ENCODE data around the gene PPP2R2C.

PPP2R2C gene

DNA sequence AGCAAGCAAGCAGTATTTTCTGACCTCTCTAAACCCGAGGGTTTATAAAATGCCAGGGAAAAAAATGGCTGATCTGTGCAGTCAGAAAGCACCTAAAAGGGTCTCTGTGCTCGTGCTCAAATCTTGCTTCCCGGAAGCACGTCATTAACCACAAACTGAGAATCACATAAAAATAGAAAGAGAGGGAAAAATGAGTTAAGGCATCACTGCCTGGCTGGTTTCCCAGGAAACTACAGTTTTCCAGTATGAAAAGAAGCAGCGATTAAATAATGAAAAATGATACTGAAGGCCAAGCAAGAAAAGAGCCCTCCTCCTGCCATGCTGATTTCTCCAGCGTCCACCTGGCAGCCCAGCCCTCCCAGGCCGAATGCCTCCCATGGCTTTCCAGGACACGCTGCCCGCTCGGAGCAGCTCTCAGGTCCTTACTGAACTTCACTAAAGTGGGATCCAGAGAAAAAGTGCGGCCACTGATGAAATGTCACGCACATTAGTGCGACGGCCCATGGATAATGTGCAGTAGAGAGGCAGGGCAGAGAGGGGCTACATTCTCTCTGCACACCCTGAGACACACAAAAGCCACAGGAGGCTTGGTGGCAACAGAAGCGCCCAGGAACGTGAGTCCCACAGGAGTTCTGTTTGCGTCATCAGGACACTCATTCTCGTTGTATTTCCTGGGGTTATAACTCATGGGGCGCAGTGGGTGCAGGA, 122.4 kb downstream of the PPP2R2C start:
- no peak overlapping the region for H3K4me3 ChIP-seq (ENCODE audit: low read depth, low read length)

DNA sequence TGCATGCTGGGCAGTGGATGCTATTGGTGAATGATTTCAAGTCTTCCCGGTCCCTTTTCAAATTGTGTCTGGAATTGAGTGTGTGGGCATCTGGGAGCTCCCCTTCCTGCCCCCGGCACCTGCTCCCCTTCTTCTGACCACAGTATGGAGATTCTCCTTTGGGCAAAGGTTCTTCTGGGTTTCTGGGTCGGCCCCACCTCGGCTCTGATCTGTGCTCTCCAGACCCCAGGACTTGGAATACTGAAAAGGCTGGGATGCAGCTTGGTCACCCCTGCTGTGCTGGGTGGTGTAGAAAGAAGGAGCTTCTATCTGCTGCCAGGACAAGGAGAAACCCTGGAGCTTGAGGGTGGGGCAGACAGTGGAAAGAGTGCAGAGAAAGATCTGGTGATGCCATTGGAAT, 124.0 kb downstream of the PPP2R2C start:
- H3K4me3 ChIP-seq (ENCODE audit: low read depth, low read length): no peak overlapping the region

DNA sequence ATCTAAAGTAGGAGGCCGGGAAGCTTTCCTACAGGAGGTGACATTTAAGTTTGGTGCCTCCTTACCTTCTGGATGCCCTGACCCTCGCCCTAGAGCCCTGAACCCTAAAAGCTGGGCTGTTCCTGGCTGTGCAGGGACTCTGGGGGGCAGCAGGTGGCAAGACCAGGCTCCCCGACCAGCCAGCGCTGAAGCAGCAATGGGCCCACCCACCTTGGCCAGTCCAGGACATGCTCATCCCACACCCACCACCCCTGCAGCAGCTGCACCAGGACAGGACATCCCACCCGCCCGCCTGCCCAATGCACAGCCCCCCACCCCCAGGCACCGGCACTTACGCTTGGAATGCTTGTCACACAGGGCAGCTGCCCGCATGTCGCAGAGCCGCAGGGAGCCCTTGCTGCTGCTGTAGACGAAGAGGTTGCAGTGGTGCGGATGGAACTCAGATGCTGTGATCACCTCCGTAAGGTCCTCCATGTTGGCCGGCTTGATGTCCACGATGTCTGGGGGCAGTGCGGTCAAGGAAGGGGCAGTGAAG, 124.8 kb downstream of the PPP2R2C start:
- no peak overlapping the region for H3K4me3 ChIP-seq (ENCODE audit: low read depth, low read length)

DNA sequence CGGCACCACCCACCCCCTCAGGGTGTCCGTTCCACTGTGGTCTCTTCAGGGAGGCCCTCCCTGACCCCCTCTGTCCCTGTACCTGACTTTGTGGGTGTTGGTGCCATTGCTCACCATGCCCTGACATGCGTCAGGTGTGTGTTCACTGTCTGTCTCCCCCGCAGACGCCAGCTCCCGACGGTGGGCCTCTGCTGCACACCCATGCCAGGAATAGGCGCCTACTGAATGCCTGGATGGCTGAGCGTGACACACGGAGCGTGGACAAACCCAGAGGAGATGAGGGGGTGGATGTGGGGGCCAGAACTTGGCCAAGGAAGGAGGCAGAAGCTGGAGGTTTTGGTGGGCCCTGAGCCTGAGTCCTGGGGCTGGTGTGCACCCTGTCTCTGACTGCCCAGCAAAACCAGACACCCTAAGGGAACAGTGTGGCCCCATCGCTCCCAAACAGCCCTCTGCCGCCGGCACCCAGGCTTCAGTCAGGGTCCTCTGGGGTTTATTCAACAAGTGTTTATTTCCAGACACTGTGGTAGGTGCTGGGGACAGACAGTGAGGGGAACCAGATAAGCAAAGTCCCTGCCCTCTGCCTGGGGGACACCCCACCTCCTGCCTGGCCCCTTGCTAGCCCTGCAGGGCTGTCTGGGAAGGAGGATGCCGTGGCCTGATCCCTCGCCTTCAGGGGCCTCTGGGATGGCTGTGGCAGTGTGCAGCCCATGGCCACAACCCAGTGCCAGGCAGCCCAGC, 125.9 kb downstream of the PPP2R2C start:
- no peak overlapping the region for H3K4me3 ChIP-seq (ENCODE audit: low read depth, low read length)

DNA sequence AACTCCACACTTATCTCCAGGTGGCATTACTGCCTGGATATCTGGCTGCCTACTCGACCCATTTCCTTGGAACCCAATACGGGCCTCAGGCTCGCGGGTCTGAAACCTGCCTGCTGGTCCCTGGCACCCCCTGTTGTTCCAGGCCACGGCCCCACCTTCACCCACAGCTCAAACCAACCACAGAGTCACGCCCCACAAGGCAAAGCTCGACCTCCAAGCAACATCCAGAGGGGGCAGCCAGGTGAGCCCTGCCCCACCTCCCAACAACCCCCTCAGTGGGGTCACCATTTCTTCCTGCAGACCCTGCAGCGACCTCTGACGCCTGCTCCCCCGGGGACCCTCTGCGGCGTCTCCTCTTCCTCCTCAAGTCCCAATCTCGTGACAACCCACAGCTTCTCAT, 126.5 kb downstream of the PPP2R2C start:
- no peak overlapping the region for H3K4me3 ChIP-seq (ENCODE audit: low read depth, low read length)

DNA sequence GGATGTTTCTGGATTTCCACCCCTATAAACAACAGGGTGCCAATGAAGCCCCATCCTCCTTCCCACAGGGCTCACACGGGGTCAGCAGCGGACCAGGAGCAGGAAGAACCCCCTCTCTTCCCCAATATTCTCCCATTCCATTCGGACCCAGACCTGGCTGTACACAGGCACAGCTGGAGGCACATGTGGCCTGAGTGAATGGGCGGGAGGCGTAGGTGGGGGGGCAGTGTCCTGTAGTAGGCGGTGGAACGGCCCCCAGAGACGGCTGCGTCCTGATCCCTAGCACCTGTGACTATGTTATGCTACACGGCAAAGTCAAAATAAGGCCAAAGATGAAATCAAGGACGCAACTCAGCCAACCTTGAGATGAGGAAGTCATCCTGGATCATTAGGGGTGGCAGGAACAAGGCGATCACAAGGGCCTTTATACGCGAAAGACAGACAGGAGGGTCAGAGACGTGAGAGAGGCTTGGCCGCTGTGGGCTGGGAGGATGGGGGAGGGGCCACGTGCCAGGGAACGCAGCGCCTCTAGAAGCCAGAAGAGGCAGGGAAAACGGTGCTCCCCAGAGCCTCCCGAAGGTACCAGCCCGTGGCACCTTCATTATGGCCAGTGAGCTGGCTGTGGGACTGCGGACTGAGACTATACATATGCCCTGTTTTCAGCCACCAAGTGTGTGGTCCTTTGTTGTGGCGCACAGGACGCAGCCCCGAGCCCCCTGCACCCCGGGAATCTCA, 127.2 kb downstream of the PPP2R2C start:
- no peak overlapping the region for H3K4me3 ChIP-seq (ENCODE audit: low read depth, low read length)

DNA sequence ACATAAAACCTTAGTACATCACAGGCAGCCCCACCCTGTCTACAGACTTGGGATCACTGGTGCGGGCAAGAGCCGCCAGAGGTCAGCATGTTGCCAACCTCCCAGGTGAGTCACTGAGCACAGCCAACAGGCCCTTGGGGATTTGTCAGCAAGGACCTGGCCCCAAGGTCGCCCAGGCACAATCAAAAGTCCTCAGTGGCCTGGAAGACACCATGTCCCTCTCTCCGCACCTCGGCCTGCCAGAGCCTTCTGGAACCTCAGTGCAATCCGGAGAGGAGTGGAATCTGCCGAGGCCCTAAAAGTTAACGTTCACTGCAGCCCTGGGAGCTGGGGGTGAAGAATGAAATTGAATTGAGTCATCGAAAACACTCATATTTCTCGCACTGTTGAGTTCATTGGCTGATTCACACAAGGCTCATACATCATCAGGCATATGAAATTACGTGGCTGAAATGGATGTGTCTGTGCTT, 128.4 kb downstream of the PPP2R2C start:
- H3K4me3 ChIP-seq (ENCODE audit: low read depth, low read length): no peak overlapping the region

DNA sequence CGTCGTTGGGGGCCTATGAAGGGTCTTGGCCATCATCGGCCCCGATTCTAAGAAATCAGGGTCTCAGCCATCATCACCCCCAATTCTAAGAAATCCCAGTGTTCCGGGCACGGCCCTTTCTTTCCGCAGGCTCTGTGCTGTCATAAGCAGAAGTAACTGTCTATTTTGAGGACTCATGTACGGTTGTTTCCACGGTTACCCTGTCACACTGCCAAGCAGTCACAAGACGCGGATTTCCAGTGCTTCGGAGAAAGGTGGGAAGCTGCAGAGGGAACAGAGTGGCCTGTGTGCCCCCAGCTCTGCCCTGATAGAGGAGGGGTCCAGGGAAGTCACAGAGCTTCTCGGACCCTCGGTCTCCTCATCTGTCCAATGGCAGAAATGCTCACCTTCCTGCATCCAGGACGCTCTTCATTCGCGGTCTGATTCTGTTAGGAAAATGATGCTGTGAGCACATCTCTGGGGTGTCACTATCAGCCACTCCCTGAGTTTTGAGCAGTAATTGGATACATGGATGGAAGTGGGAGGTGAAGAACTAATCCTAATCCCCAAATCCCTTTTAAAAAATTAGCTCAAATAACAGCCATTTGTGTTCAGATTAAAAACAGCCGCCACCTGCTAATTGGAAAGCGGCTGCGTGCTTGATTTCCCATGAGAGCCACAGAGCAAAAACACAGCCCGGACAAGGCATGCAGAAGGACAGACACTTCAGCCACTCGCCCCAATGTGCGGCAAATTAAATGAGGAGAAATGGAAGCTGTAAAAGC, 129.7 kb downstream of the PPP2R2C start:
- no peak overlapping the region for H3K4me3 ChIP-seq (ENCODE audit: low read depth, low read length)

DNA sequence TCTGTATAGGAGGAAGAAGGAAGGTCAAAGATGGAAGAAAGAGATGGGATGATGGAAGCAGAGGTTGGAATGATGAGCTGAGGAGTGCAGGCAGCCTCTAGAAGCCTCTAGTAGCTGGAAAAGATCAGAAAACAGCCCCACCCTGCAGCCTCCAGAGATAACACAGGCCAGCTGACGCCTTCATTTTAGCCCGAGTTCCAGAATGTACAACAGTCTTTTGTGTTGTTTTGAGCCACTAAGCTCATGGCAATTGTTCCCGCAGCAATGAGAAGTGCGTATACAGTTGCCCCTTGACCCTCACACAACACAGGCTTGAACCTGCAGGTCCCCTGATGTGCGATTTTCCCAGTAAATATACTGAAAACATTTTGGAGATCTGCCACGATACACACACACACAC, 130.7 kb downstream of the PPP2R2C start:
- no peak overlapping the region for H3K4me3 ChIP-seq (ENCODE audit: low read depth, low read length)

DNA sequence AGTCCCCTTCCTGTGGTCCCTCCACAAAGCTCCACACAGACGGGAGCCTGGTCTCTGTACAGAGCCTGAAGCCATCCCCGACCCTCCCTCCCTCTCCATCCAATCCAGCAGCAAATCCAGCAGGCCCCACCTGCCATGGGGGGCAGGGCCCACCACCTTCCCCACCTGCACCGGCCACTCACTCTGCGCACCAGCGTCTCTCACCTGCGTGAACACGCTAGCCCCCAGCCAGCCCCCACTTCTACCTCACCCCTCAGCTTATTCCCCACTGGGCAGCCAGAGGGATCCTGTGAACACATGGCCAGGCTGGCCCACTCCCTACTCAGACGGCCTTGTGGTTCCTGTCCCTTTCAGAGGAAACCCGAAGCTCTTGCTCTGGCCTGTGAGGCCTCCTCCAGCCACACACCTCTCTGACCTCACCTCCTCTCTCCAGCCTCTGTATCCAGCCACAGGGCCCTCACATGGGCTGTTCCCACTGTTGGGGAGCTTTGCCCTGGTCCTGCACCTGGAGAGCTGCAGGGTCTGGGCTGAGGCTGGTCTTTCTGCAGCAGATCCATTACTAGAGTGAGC, 131.9 kb downstream of the PPP2R2C start:
- H3K4me3 ChIP-seq (ENCODE audit: low read depth, low read length): no peak overlapping the region

DNA sequence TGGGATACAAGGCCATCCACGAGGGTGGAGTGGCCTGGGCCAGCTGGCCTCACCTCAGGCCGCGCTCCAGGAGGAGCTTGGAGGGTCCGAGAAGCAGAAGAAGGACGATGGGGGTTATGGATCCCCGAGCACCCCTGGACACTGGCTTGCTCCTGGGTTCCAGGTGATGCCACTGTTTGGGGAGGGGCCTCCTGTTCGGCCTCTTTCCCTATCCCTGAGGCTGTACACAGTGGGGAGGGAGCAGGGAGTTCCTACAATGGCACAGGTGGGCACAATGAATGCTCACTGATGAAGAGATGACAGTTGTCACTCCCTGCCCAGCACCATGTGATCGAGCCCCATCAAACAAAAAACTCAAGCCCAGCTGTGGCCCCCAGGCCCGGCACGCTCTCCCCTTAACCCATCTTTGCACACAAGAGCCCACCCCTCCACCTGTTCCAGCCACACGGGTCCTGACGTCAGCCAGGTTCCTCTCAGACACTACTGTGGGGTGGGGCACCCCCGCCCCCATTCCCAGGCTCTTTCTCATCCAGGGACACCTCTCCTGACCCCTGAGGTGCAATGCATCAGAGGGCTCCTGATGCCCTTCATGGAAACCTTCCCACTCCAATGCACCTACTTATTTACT, 132.5 kb downstream of the PPP2R2C start:
- H3K4me3 ChIP-seq (ENCODE audit: low read depth, low read length): no peak overlapping the region

DNA sequence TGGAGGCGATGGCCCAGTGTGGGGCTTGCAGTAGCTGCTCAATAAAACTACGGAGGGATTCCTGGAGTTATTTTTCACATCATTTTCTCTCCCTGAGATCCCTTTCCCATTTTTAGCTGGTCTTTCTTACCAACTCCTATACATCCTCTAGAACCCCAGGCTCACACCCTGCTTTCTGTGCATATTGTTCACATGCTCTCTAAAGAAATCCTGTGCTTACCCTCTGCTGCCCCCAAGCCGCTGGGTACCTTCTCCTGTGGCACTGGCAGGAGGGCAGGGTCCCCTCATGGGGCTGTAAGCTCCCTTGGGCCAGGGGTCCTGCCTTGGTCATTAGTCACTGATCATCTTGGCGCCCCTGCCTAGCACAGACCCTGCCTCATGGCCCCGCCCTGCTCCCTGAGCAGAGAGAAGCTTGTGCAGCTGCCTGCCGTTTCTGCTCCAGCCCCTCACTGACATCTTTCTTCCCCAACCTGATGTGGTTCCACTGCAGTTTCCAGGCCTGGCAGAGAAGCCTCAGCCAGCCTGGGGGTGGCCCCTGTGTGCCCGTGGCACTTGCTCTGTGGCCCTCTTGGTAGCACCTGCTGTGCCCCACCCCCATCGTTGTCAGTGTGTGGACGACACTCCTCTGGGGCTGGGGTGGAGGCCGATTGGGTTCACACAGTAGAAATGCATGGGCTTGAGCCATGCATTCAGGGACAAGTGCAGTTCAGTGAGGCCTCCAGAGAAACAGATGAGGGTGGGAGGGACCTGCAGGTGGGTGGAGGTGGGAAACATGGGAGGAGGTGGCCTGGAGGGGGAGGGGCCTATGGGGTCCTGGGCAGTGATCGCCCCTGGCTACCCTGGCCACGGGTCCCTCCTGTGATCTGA, 133.2 kb downstream of the PPP2R2C start:
- no peak overlapping the region for H3K4me3 ChIP-seq (ENCODE audit: low read depth, low read length)

DNA sequence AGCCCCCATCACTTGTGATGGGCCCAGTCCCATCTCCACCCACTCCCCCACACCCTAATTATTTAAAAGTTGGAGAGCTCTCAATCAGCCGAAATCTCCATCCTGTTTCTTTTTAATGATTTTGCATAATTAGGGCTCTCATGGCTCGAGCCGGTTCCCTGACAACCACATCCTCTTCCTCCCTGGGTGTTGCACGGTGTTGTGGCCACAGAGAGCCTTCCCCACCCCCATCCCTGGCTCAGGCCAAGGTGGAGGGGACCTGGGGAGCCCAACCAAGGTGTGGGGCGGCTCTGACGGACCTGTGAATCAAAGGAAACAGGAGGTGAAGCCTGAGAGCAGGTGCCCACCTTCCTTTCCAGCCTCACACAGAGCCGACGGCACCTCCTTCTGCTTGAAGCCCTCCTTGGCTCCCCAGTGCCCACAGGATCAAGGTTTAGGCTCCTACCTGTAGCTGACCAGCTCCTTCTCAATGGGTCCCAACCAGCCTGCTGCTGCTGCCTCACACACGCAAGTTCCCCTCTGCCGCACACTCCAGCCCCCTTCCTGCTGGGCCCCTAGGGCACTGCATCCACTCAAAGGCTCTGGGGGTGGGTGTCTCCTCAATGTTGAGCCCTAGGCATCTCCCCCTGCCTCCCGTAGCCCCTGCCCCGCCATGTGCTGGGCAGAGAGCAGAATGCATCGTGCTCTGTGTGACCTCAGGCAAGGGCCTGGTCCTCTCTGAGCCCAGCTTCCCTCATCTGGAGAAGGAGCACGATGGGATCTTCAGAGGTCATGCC, 134.1 kb downstream of the PPP2R2C start:
- no peak overlapping the region for H3K4me3 ChIP-seq (ENCODE audit: low read depth, low read length)

DNA sequence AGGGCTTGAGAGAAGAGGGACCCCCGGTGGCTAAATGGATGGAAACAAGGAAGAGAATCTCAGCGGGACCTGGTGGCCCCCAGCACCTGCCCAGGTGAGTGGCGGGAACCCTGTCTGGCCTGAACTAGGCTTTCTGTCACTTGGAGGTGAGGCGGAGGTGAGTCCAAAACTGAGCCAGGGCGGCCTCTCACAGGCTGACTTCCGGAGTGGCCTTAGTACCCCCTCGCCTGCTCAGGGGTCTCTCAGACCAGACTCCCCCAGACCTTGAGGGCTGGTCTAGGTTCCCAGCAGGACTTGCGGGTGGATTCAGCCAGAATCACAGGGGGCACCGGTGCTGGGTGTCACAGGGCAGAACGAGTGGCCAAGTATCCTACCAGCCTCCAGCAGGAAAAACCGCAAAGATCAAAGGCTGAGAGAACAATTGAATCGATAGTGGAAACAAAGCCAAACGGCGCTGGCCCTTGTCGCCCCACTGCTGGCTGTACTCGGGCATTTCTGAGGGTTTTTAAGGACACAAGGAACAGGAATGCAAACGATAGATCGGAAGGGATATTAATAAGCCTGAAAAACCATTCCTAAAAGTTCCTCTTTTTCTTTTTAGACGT, 135.0 kb downstream of the PPP2R2C start:
- no peak overlapping the region for H3K4me3 ChIP-seq (ENCODE audit: low read depth, low read length)

DNA sequence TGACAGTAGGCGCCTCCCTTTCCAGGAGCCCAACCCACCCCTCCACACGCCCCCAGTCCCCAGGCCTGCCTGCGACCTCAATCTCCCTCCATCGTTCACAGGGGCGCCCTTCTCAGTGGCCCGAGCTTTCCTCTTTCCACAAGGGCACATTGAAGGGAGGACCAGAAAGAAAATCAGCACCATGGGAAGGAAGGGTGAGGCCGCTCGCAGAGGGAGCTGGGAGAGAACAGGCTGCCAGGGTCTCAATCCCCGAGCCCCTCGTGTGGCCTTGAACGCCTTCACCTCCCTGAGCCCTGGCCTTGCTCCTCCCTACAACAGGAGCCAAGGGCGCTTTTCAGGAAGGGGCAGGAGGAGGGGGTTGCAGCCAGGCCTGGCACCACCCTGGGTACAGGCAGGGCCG, 136.2 kb downstream of the PPP2R2C start:
- no peak overlapping the region for H3K4me3 ChIP-seq (ENCODE audit: low read depth, low read length)

DNA sequence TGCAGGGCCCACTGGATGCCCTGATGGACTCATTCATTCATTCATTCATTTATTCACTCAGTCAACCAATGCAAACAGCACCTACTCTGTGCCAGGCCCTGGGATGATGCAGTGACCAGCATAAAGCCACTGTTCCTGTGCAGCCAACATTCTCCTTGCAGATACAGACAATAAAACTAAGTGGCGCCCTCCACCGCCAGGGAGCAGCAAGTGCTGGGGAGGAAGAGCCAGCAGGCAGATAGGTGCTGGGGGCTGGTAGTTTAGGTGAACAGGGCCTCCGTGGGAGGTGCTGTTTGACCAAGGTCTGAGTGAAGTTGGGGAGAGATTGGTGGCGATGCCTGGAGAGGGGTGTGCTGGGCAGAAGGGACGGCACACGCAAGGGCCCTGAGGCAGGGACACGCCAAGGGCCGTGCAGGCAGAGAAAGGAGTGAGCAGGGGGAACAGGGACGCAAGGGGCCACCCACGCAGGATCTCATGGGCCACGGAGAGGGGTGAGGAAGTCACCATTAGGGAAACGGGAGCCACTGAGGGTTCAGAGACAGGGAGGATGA, 137.3 kb downstream of the PPP2R2C start:
- H3K4me3 ChIP-seq (ENCODE audit: low read depth, low read length): no peak overlapping the region

DNA sequence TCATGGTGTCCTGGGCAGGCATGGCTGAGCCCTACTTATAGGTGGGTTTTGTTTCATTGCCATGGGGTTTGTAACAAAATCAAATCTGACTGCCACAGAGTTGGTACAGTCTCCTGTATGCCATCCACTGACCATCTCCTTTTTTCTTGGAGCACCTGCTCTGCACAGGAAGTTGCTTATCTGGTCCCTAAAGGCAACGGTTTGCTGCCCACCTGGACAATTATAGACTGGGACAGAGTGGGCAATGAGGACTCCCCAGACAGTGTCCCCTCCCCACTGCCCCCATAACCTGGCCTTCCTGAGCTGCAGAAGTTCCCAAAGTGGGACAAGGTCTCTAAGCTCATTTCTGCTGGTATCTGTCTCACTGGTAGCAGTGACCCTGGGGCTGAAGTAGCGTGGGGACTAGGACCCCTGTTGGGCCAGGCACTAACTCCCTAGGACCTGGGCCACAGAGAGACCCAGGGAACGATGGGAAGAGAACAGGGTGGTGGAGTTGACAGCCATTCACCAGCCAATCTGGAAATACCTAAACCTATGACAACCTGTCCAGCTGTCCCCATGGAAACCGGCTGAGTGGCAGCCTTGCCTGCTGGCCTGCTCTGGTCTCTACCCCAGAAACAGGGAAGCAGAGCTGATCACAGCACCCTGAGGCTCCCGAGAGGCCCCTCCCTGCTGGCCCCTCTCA, 138.1 kb downstream of the PPP2R2C start:
- H3K4me3 ChIP-seq (ENCODE audit: low read depth, low read length): no peak overlapping the region
